ENCODE data around the gene WDFY3.

GRCh38 chr4:84846985-84847384 lies 119.5 kb downstream of the WDFY3 start:
- TF ChIP-seq CTCF (IDR thresholded peaks at IDR 0.05) (no peak), POLR2A (IDR thresholded peaks at IDR 0.05) (no peak)
